Lower leg skin (tissue), 3 donors: ENCODE data around the gene SPPL2A.

Source experiments
- POLR2A ChIP-seq, 2 donors: fragments of 450-650 bp; IDR thresholded peaks; one replicate each; pipeline ENCODE4 v1.6.1; 2016 to 2017; ENCODE audit warnings: antibody characterized with exemption in 2 of 2, mild to moderate bottlenecking in 1 of 2, moderate library complexity in 1 of 2
- TF ChIP-seq, protein P1 (sequence below), 3 donors: fragments of 450-650 bp; IDR thresholded peaks; one replicate each; pipeline ENCODE4 v1.5.1; 2016; ENCODE audit warnings: antibody characterized with exemption in 3 of 3, mild to moderate bottlenecking in 3 of 3, moderate library complexity in 2 of 3

DNA sequence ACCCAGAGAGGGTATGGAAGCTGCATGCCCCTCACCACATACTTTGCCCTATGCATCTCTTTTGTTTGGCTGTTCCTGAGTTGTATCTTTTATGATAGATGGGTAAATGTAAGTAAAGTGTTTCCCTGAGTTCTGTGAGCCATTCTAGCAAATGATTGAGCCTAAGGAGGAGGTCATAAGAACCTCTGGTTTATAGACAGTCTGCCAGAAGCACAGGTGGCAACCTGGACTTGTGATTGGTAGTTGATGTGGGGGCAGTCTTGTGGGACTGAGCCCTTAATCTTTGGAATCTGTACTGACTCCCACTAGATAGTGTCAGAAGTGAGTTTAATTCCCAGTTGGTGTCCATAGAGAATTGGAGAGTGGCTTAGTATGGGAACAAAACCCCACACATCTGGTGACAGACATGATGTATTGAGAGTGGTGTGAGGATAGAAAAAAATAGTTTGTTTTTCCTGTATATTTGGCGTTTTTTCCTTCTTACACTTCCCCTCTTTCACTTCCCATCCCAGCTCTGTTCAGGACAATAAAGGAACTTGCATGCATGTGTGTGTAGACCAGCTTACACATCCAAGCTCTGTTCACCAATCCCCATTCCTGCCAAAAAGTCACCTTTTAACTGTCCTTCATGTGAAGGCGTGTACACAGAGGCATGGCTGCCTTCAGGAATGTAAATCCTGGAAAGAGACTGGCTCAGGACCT, 38.1 kb upstream of the SPPL2A start:
- TF ChIP-seq, protein P1, sequence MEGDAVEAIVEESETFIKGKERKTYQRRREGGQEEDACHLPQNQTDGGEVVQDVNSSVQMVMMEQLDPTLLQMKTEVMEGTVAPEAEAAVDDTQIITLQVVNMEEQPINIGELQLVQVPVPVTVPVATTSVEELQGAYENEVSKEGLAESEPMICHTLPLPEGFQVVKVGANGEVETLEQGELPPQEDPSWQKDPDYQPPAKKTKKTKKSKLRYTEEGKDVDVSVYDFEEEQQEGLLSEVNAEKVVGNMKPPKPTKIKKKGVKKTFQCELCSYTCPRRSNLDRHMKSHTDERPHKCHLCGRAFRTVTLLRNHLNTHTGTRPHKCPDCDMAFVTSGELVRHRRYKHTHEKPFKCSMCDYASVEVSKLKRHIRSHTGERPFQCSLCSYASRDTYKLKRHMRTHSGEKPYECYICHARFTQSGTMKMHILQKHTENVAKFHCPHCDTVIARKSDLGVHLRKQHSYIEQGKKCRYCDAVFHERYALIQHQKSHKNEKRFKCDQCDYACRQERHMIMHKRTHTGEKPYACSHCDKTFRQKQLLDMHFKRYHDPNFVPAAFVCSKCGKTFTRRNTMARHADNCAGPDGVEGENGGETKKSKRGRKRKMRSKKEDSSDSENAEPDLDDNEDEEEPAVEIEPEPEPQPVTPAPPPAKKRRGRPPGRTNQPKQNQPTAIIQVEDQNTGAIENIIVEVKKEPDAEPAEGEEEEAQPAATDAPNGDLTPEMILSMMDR (IDR thresholded peaks at IDR 0.05): no peak
- TF ChIP-seq POLR2A (IDR thresholded peaks at IDR 0.05): no peak
